HL-60 (cell line): ENCODE measurements around the gene ADCY5.

Source experiments
- POLR2AphosphoS5 ChIP-seq: IDR thresholded peaks from 2 replicates; pipeline ENCODE4 v1.6.1; 2012; ENCODE audit warnings: low read depth
- REST ChIP-seq: IDR thresholded peaks from 2 replicates; pipeline ENCODE4 v1.6.1; 2012; ENCODE audit warnings: low read depth; ENCODE audit not compliant: insufficient replicate concordance
- TF ChIP-seq, protein P1 (sequence below): IDR thresholded peaks from one replicate; pipeline ENCODE4 v1.5.1; 2011; ENCODE audit warnings: low read length, control low read depth, inconsistent platforms; ENCODE audit not compliant: insufficient read depth

GRCh38 chr3:123464211-123464610 is 15.3 kb upstream of the ADCY5 start:
- TF ChIP-seq POLR2AphosphoS5 (no peak), REST (no peak)
- TF ChIP-seq, protein P1, sequence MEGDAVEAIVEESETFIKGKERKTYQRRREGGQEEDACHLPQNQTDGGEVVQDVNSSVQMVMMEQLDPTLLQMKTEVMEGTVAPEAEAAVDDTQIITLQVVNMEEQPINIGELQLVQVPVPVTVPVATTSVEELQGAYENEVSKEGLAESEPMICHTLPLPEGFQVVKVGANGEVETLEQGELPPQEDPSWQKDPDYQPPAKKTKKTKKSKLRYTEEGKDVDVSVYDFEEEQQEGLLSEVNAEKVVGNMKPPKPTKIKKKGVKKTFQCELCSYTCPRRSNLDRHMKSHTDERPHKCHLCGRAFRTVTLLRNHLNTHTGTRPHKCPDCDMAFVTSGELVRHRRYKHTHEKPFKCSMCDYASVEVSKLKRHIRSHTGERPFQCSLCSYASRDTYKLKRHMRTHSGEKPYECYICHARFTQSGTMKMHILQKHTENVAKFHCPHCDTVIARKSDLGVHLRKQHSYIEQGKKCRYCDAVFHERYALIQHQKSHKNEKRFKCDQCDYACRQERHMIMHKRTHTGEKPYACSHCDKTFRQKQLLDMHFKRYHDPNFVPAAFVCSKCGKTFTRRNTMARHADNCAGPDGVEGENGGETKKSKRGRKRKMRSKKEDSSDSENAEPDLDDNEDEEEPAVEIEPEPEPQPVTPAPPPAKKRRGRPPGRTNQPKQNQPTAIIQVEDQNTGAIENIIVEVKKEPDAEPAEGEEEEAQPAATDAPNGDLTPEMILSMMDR: no peak
